Fibroblast of the aortic adventitia (primary cell): Measurements from ENCODE around the gene LAMA3. TPM values are rescaled to one million over a fixed set of nuclear protein-coding genes. Genes with fewer than 3 reads are reported as not detected.

Experiments used
- DNase-seq: peaks from one replicate; pipeline ENCODE4 v3.0.0-alpha.2; 2010; ENCODE audit warnings: low read depth
- H3K4me3 ChIP-seq: 2 replicates; pipeline ENCODE4 v1.5.1; 2011; ENCODE audit warnings: low read depth, mild to moderate bottlenecking, control low read depth, low read length, moderate library complexity
- total RNA-seq: library from RNA; depleted of rRNA; stranded (reverse); fragments of >200 nt; gene quantifications from 2 replicates; pipeline ENCODE4 v1.2.3, GENCODE V29; 2012; ENCODE audit warnings: low replicate concordance
- TF ChIP-seq, protein P1 (sequence below): IDR thresholded peaks from 2 replicates; pipeline ENCODE4 v1.5.1; 2011; ENCODE audit warnings: mild to moderate bottlenecking, low read length, control low read depth, inconsistent platforms; ENCODE audit not compliant: insufficient read depth

LAMA3 gene
- total RNA-seq, 1 donor = 15.7 TPM

- no peak overlapping the region for H3K4me3 ChIP-seq
- TF ChIP-seq, protein P1, sequence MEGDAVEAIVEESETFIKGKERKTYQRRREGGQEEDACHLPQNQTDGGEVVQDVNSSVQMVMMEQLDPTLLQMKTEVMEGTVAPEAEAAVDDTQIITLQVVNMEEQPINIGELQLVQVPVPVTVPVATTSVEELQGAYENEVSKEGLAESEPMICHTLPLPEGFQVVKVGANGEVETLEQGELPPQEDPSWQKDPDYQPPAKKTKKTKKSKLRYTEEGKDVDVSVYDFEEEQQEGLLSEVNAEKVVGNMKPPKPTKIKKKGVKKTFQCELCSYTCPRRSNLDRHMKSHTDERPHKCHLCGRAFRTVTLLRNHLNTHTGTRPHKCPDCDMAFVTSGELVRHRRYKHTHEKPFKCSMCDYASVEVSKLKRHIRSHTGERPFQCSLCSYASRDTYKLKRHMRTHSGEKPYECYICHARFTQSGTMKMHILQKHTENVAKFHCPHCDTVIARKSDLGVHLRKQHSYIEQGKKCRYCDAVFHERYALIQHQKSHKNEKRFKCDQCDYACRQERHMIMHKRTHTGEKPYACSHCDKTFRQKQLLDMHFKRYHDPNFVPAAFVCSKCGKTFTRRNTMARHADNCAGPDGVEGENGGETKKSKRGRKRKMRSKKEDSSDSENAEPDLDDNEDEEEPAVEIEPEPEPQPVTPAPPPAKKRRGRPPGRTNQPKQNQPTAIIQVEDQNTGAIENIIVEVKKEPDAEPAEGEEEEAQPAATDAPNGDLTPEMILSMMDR = no peak
- DNase-seq = peak; percentile 38
Observed at GRCh38 chr18:23658285-23658684, 31.0 kb upstream of the LAMA3 start.

- DNase-seq = no peak
- peak overlapping the region; percentile 63 for H3K4me3 ChIP-seq
- TF ChIP-seq, protein P1 = no peak
Observed at GRCh38 chr18:23661735-23662308, 27.4 kb upstream of the LAMA3 start.

DNA sequence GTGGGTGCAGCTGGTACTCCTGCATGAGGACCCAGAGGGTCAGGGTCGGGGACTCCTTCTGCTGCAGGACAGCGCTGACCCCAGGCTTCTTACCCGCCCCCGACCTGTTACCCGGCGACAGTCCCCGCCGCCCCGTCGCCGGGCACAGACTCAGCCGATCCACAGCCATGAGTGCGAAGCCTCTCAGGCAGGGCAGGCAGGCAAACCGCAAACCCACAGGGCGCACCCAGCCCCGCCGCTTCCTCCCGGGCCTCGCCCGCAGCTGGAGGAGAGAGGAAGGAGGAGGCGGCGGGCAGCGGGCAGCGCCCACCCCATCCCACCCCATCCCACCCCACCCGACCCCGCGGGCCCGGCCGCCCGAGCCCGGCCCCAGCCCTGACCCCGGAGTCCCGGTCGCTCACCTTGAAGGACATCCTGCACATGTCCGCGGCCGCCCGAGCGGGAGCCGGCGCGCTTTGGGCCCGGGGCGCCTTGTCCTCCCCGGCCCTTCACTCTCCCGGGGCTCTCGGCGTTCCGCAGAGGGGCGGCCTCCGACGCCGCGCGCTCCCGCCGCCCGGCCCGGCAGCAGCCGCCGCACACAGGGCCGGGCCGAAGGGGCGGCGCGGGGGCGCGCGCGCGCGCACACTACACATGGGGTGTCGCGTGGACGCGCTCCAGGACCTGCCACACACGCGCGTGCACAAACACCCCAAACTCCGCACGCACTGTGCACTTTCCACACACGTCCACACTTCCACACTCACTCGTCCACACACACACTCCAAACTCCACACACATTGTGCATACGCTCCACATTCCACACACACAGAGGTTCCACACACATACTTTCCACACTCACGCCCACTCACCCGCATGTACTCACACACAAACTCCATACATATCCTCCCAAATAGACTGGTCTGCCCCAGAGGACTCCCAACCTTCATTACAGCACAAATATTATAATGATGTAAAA lies 26.7 kb upstream of the LAMA3 start, which contains the start of gene ANKRD29:
TSS of gene ANKRD29 (minus strand) at position 603 of the 955 bp plus-strand sequence. CDS start at position 422, 181 bp downstream.
- DNase-seq = peak; percentile 34

GRCh38 chr18:23664674-23665073 lies 24.6 kb upstream of the LAMA3 start:
- no peak overlapping the region for H3K4me3 ChIP-seq
- no peak for DNase-seq
- TF ChIP-seq, protein P1 = no peak

More for the DNA sequence above, 26.7 kb upstream of the LAMA3 start, which contains the start of gene ANKRD29:
- TF ChIP-seq, protein P1 = no peak
- peak within 1 kb of the TSS; percentile 63 for H3K4me3 ChIP-seq

DNA sequence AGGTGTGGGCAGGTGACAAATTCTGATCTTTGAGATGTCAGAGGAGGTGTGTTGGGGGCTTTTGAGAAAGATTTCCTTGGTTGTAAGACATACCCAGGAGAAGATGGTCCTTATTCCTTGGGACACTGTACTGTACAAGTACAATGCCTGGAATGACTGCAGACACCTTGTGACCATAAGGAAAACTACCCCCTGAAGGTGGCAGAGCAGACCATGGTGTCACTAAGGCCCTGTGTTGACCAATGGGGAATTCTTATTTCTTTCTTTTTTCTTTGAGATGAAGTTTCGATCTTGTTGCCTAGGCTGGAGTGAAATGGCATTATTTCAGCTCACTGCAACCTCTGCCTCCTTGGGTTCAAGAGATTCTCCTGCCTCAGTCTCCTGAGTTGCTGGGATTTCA lies 22.1 kb upstream of the LAMA3 start:
- TF ChIP-seq, protein P1 = no peak
- no peak for DNase-seq

DNA sequence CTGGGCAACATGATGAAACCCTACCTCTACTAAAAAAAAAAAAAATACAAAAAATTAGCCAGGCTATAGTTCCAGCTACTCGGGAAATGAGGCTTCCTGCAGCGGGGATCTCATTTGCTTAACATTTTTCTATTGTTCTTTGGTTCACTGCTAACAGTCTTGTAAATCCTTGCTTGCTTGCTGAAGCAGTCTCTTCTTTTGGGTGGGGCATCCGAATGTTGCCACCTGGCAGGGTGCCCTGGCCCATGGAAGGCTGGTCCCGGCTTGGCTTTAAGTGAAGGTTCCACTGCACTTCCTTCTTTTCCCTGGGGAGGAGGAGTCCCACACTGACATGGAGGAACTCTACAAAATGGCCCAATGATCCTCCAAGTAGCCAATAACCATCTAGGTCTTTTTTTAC lies 20.5 kb upstream of the LAMA3 start:
- TF ChIP-seq, protein P1 = no peak

More for the DNA sequence above, 22.1 kb upstream of the LAMA3 start:
- H3K4me3 ChIP-seq = no peak overlapping the region

More for the DNA sequence above, 20.5 kb upstream of the LAMA3 start:
- DNase-seq = no peak
- H3K4me3 ChIP-seq = no peak overlapping the region
